Measurements from ENCODE around the gene CYB561D2.

Gene CYB561D2

DNA sequence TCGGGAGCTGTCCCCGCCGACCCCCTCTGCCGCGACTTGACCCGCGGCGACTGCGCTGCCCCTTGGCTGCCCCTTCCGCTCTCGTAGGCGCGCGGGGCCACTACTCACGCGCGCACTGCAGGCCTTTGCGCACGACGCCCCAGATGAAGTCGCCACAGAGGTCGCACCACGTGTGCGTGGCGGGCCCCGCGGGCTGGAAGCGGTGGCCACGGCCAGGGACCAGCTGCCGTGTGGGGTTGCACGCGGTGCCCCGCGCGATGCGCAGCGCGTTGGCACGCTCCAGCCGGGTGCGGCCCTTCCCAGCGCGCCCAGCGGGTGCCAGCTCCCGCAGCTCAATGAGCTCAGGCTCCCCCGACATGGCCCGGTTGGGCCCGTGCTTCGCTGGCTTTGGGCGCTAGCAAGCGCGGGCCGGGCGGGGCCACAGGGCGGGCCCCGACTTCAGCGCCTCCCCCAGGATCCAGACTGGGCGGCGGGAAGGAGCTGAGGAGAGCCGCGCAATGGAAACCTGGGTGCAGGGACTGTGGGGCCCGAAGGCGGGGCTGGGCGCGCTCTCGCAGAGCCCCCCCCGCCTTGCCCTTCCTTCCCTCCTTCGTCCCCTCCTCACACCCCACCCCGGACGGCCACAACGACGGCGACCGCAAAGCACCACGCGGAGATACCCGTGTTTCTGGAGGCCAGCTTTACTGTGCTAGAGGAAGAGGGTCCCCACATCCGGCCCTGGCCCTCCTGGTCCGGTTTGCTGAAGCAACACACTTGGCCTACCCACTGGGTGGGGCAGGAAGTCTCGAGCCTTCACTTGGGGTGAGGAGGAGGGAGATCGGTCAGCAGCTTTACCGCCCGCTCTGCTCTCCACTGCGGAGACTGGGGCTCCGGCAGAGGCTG is 10.0 kb upstream of the CYB561D2 start, which contains the start of gene RASSF1:
RASSF1 (minus strand) TSS at position 389 of the 882 bp plus-strand sequence; CDS start at position 358, 31 bp downstream.
- DNase-seq (ENCODE audit: low read depth in 1 of 2, low spot score in 1 of 2), result peak; percentile 44 to 49

DNA sequence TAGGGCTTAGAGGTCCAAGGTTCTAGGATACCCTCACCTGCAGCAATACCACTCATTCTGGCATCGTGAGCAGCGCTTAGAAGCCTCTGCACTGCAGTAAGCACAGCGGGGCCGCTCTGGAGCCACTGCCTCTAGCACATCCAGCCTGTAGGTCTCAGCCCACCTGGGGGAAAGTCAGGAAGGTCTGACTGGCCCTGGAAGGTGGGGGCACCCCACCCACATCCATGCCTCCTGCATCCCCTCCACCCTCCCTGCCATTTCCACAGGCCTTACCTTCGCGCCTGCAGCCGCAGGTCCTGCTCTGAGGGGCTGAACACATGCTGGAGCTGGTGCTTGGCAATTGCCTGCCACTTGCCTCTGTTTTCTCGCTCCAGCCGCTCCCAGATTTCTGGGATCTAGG is 9.1 kb upstream of the CYB561D2 start:
- no peak for DNase-seq (ENCODE audit: low read depth in 1 of 2, low spot score in 1 of 2)

DNA sequence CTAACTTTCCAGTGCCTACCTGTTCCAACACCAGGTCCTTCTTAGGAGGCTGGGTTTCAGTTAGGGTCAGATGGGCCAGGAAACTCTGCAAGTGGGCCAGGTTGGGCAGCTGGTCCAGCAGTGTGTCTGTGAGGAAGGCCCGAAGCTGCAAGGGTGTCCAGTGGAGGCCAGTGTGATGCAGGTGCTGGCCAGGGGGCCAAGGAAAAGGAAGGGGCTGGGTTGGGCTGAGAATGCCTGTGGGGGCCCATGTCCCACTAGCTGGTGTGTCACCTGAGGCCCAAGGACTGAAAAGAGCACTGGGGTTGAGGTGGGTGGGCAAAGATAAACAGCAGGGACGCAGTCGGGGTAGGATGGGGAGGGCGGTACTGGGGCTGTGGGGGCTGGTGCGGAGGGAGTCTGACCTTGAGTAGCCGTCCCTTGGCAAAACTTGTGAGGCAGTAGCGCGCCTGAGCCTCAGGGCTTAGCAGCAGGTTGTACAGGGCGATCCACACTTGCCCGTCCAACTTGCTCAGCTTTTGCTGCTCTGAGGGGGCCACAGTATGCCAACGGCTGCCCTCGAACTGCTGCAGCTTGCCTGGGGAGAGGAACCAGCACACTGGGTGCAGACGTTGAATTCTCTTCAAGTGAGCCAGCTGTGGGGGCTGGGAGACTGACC is 8.5 kb upstream of the CYB561D2 start:
- no peak for DNase-seq (ENCODE audit: low read depth in 1 of 2, low spot score in 1 of 2)

DNA sequence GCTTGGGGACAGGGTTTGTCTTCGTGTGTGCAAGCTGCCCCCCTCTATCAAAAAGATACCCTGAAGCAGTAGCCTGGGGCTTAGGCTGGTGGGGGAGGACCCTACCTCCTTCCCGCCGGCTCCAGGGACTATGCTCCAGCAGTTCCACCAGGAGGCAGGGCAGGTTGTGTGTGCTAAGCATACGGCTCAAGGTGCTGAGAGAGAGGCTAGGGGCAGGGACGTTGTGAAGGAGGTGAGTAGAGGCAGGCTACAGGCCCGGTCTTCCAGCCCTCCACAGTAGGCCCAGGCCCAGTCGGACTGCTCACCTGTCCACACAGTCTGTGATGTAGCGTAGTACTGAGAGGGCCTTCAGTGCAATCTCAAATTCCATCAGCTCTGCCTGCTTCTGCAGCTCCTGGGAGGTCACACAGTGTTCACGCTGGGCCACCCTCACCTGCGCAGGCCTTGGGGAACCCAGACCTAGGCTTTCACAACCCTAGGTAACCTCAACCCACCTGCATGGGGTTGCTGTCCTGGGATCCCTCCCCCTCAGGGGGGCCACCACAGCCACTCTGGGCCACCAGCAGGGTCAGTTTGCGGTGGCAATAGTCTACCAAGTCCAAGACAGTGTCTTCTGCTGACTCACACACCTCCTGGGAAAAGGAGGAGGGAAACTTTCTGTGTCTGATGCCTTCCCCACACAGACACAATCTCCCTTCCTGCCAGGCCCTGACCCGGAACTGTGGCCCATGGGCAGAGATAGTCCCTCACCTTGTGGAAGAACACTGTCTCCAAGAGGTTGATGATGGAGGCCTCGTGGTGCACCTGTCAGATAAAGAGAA is 7.6 kb upstream of the CYB561D2 start:
- no peak for DNase-seq (ENCODE audit: low read depth in 1 of 2, low spot score in 1 of 2)

DNA sequence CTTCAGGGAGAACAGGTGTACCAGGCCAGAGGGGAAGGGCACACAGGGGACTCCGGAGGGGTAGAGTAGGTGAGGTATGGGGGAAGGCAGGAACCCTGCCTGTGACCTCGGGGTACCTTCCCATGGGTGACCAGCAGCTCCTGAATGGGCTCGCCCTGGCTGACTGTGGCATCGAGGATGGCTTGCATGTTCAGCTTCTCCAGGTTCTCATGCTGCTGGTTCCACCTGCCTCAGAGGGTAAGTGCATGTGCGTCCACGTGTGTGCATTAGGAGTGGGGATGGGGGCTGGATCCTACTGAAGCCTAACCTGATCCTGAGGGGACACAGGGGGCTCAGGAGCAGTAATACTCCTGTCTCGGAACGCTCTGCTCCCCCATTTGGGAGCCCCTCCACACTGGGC is 5.7 kb upstream of the CYB561D2 start:
- DNase-seq (ENCODE audit: low read depth in 1 of 2, low spot score in 1 of 2), result no peak

DNA sequence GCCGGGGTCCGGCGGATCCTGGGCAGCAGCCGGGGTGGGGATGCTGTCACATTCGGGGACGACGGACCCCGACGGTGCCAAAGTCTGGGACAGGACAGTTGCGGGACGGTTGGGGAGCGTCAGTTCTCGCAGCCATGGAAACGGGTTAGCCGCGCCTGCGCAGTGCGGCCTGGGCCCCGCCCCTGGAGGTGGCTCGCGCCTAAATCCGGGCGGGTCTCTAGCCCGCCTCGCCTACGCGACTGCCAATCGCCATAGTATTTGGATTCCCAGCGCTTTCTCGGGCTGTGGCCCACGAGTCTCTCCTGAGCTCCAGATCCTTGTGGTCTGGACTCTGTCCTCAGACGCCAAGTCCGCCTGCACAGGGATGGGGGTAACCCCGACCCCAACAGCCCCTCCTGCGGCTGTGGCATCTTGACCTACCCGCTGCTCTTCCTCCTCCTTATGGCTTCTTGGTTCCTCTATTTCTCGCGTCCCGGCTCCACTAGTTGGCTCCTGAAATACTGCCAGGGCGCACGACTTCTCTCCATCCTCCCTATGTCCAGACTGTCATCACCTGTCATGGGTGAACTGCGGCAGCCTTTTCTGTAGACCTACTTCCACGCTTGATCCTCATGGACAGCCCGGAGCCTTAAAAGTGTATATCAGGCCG is 5.0 kb upstream of the CYB561D2 start, which contains the start of gene ZMYND10:
ZMYND10 (minus strand) TSS at position 147 of the 649 bp plus-strand sequence. CDS start 153 bp downstream, outside the sequence.
- peak; percentile 57 to 59 for DNase-seq (ENCODE audit: low read depth in 1 of 2, low spot score in 1 of 2)

DNA sequence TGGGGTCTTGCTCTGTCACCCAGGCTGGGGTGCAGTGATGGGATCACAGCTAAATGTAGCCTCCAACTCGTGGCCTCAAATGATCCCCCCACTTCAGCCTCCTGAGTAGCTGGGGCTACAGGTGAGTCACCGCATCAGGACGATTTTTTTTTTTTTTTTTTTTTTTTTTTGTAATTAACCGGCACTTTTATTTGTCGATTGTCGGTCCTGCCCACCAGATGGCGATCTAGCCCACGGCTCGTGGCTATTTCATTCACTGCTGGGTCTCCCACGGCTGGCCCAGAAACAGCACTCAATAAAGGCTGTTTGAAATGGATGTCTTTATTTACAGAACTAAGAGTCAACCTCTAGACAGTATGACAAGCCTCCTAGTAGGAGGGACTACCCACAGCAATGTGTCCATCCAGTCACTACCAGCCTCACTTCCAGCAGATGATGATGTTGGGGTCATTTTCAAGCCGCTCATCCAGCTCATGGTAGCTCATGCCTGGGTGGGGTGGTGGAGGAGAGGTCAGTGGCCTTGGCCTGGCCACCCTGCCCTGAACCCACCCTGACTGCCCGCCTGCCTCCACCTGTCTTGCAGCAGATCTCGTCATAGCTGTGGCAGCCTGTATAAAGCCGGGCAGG is 3.4 kb upstream of the CYB561D2 start:
- peak; percentile 52 to 56 for DNase-seq (ENCODE audit: low read depth in 1 of 2, low spot score in 1 of 2)

DNA sequence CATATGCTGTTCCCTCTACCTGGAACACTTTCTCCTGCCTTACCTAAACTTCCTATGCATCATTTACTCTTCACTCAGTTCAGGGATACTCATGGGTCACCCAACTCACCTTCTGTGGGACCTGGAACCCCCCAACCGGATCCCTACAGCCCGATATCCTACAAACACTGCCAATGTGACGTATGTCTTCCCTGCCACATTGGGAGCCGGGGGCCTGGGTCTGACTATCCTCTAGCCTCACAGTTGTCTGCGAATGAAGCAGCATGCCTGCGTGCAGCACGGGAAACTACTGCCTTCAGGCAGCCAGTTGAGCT is 492 bp upstream of the CYB561D2 start:
- no peak for DNase-seq (ENCODE audit: low read depth in 1 of 2, low spot score in 1 of 2)

DNA sequence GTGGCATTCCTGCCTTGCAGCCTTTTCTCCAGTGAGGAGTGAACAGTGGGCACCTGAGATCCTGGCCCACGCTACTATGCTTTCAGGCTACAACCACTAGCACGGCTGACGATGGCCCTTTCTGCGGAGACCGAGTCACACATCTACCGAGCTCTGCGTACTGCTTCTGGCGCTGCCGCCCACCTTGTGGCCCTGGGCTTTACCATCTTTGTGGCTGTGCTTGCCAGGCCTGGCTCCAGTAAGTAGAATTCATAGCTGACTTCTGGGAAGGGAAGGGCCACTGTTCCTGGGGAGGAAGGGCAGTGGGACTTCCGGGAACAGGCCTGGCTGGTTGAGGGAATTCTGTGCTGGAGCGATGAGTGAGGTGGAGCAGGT is 648 bp downstream of the CYB561D2 start:
- DNase-seq (ENCODE audit: low read depth in 1 of 2, low spot score in 1 of 2), result no peak

DNA sequence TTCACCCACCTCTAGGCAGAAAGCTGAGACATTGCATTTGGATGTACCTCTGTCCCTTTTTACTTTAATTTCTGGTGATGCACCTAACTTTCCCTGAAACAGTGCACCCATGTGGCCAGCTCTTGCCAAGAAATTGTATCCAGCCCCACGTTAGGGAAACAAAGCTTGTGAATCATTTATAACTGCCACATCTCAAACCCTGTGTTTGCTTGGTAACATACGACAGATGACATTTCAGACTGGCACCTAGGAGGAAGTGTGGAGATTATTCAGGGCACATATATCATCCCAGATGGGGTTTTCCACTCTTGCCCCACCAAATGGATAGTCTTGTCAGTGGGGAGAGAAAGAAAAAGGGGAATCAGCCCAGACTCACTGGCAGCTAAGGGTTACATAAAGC is 2.1 kb downstream of the CYB561D2 start:
- no peak for DNase-seq (ENCODE audit: low read depth in 1 of 2, low spot score in 1 of 2)

DNA sequence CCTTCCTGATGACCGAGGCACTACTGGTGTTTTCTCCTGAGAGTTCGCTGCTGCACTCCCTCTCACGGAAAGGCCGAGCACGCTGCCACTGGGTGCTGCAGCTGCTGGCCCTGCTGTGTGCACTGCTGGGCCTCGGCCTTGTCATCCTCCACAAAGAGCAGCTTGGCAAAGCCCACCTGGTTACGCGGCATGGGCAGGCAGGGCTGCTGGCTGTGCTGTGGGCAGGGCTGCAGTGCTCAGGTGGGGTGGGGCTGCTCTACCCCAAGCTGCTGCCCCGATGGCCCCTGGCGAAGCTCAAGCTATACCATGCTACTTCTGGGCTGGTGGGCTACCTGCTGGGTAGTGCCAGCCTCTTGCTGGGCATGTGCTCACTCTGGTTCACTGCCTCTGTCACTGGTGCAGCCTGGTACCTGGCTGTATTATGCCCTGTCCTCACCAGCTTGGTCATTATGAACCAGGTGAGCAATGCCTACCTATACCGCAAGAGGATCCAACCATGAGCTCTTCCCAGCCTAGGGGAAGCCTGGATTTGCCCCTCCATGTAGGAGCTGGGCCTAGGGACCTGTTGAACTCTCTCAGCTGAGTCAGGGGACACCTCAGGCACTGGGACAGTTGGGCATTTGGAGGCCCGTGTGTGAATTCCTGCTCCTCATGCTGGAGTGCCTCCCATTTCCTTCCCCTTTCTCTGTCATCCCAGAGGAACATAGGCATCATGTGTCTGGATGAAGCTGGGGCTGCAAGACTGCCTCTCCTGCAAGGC is 2.8 kb downstream of the CYB561D2 start:
- DNase-seq (ENCODE audit: low read depth in 1 of 2, low spot score in 1 of 2), result no peak

DNA sequence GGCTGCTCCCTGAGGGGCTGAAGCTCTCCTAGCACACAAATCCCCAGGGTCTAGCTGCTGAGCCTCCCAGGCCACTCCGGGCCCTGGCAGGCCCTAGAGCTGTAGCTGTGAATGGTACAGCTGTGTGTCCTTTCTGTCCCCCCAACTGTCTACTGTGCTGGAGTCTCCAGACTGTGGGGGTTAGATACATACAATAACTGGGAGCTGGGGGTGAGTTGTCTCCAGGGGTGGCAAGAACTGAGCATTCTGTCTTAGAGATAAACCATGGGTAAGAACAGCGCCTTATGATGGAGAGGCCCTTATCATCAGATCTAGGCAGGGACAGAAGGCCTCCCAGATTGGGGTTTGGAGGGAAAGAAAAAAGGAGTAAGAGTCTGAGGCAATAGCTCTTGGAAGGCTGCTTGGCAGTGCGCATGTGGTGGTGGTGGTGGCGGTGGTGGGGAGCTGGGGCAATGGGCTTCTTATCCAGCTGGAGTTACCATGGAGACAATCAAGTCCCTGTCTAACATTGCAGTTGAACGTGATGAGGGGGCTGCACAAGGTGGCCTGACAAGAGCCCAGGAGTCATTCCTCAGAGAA is 3.6 kb downstream of the CYB561D2 start:
- no peak for DNase-seq (ENCODE audit: low read depth in 1 of 2, low spot score in 1 of 2)

DNA sequence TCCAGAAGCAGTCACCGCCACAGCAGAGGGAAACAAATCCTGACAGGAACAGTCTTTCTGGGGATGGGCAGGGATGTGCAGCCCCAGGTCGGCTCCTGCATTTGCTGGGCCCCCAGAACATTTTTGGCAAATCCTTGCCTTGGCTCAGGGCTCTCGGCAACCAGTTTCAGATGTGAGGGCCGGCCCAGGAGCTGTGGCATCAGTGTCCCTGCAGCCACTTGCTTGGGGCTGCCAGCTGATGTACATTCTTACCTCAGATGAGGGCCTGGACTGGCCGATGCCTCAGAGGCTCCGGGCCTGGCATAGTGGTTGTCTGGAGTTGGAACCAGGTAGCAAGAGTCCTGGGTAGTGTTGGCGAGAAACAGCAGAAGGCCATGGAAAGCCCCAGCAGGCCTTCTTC is 4.2 kb downstream of the CYB561D2 start:
- no peak for DNase-seq (ENCODE audit: low read depth in 1 of 2, low spot score in 1 of 2)

DNA sequence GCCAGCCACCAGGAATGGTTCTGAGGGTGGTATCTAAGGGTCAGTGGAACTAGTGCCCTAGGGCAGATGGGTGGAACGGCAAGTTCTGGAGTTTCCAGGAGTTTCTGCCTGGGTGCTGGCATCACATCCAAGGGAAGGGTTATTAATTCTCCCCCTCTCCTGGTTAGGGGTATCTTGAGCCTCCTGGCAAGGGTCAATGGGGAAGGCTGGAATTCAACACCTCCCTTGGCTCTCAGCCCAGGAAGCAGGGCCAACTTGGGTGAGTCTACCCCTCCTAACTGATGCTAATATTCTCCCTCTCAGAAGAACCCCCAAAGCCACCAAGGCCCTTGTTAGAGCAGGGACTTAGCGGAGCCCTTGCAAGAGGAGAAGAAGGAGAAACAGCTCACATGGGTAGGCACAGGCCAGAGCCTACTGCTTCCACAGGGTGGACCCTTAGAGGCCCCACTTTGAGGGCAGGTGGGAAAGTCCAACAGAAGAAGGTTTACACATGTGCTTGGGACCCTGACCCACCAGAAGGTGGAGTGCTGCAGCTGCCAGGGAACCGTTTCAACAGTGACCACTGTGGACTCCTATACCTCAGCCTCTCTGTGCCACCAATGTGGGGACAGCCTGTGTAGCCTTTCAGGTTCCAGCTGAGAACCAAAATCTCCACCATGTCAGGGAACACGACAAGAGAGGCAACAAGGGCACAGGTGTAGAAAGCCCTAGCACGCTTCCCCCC is 5.3 kb downstream of the CYB561D2 start:
- no peak for DNase-seq (ENCODE audit: low read depth in 1 of 2, low spot score in 1 of 2)

DNA sequence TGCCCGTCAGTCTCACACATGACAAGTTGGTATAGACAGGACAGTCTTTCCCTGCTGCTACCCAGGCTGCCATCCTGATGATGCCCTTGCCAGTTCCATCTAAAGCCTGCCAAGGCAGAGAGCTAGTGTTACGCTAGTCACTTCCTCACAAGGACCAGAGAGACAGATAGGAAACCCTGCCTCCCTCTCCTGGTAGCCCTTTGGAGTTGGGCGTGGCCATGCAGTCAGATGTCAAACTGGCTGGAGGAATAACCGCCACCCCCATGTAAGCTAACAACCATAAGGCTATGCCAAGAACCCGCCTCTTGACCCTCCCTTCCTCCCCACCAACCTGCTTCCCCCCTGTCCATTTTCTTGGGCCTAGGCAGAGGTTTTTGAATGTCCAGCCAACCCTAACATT is 5.9 kb downstream of the CYB561D2 start:
- no peak for DNase-seq (ENCODE audit: low read depth in 1 of 2, low spot score in 1 of 2)

DNA sequence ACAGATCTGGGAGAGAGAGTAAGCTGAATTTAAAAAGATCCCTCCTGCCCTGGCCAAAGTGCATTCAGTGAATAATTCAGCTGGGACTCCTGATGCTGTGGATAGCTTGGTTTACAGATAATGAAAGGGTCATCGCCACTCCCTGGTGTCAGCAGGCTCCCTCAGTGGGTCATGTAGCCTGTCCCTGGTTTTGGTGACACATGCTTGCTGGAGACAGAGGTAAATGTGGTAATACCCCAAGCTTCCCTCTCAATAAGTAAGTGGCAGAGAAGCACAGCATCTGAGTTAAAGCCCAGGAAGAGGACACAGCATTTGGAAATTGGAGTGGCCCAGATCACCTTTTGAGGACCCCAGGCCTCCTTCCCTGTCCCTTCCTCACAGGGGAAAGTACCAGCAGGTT is 6.8 kb downstream of the CYB561D2 start:
- DNase-seq (ENCODE audit: low read depth in 1 of 2, low spot score in 1 of 2), result no peak

DNA sequence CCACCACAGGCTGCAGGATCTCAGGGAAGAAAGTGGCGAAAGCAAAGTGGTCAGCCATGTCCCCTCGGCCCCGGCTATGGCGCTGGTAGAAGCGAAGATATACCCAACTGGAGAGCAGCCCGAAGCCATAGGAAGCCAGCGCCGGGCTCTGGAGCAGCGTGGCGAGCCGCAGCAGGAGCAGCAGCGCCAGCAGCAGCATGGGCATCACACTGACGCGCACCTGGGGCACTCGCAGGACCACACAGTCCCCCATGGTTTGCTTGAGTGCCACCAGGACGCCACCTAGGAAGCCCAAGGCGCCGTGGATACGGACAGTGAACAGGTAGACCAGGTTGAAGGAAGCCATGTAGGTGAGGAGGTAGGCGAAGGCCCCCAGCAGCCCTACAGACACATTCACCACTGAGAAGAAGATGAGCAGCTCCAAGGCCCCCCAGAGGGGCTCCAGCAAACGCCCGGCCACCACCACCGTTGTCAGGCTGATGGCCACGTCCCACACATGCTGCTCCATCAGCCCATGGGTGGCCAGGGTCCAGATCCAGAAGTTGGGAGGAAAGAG is 7.8 kb downstream of the CYB561D2 start:
- no peak for DNase-seq (ENCODE audit: low read depth in 1 of 2, low spot score in 1 of 2)

DNA sequence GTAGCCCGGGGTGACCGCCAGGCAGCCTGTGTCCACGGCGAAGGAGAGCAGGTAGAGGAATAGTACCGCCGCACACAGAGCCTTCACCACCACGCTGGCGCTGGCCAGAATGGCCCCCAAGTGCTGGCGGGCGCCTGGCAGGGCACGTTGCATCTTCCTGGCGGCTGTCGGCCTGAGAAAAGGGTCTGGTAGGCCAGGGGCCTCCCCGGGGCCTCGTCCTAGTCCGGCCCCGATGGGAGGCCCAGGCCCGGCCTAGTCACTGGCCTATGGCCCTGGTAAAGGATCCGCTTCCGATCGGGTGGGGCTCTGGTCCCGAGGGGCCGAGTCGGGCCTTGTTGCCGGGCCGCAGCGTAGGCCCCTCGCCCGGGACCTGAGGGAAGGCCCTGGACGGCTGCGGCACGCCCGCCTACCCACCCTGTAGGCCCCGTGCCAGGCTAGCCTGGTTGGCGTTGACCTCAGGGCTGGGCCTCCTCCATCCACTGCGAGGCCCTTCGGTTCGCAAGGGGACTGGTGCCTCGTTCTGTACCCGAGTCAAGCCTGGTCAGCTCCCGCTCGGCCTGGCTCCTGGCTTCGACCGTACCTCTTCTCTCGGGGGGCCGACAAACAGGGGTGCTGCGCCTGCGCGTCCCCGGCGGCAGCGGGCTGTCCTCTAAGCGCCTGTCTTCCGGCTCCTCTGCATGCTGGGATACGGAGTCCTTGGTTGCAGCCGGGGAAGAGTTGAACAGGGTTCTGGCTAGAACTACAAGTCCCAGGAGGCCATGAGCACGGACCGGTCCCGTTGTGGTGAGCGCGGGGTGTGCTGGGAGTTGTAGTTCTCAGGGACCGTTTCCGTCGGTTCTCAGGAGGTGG is 8.5 kb downstream of the CYB561D2 start, which contains the start of gene TMEM115:
TMEM115 (minus strand) TSS at position 611 of the 849 bp plus-strand sequence; CDS start at position 153, 458 bp downstream.
- peak; percentile 81 to 89 for DNase-seq (ENCODE audit: low read depth in 1 of 2, low spot score in 1 of 2)

Data from stimulated activated CD4-positive, alpha-beta T cell treated with anti-CD3 and anti-CD28 coated beads, Interleukin-15, amount 100 ng/mL, for 1 hour (primary cell).